ENCODE results near the gene DLG2. TPM values are rescaled to one million over a fixed set of nuclear protein-coding genes. Genes with fewer than 3 reads are reported as not detected.

The DLG2 gene
- total RNA-seq, 2 experiments from 2014 or later: 2.0 to 2.1 TPM

DNA sequence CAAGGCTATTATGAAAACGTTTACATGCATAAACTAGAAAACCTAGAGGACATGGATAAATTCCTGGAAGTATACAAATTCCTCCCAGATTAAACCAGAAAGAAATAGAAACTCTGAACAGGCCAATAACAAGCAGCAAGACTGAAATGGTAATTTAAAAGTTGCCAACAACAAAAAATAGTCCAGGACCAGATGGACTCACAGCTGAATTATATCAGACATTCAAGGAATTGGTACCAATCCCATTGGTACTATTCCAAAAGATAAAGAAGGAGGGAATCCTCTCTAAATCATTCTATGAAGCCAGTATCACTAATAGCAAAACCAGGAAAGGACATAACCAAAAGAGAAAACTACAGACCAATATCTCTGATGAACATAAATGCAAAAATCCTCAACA lies 236.0 kb downstream of the DLG2 start:
- H3K4me1 Mint-ChIP-seq (ENCODE audit: low read depth): no peaks in the 10 kb centered on the region
- intact Hi-C loops (cut with DNase I, micrococcal nuclease): no loop called here
- H3K4me3 Mint-ChIP-seq: no peak overlapping the region
- no peak overlapping the region for H3K27ac Mint-ChIP-seq
- no peak for DNase-seq
- Histone ChIP-seq H3K9me3 (ENCODE audit: control insufficient read depth in 1 of 2, insufficient read depth in 1 of 2, low read length in 2 of 2) (peaks cover 11 to 37% of the 10 kb centered on the region in 2 experiments), H3K27me3 (ENCODE audit: control insufficient read depth in 1 of 2, insufficient read depth in 2 of 2, low read length in 2 of 2) (no peaks in the 10 kb centered on the region), H3K4me1 (ENCODE audit: insufficient read depth, low read length) (no peaks in the 10 kb centered on the region), H3K36me3 (ENCODE audit: insufficient read depth, low read length) (no peaks in the 10 kb centered on the region), H3K27ac (ENCODE audit: low read depth in 1 of 2, low read length in 2 of 2) (no peak overlapping the region), H3K4me3 (ENCODE audit: low read length) (no peak overlapping the region)
- ChIA-PET CTCF (no interaction called here), POLR2A (no interaction called here)
- H3K9me3 Mint-ChIP-seq: peaks cover 29% of the 10 kb centered on the region
- no peak for ATAC-seq (ENCODE audit: poor library complexity)
- TF ChIP-seq, protein P1, sequence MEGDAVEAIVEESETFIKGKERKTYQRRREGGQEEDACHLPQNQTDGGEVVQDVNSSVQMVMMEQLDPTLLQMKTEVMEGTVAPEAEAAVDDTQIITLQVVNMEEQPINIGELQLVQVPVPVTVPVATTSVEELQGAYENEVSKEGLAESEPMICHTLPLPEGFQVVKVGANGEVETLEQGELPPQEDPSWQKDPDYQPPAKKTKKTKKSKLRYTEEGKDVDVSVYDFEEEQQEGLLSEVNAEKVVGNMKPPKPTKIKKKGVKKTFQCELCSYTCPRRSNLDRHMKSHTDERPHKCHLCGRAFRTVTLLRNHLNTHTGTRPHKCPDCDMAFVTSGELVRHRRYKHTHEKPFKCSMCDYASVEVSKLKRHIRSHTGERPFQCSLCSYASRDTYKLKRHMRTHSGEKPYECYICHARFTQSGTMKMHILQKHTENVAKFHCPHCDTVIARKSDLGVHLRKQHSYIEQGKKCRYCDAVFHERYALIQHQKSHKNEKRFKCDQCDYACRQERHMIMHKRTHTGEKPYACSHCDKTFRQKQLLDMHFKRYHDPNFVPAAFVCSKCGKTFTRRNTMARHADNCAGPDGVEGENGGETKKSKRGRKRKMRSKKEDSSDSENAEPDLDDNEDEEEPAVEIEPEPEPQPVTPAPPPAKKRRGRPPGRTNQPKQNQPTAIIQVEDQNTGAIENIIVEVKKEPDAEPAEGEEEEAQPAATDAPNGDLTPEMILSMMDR (IDR thresholded peaks at IDR 0.05): no peak
- H3K27me3 Mint-ChIP-seq: no peaks in the 10 kb centered on the region
- no peaks in the 10 kb centered on the region for H3K36me3 Mint-ChIP-seq (ENCODE audit: low read depth)

DNA sequence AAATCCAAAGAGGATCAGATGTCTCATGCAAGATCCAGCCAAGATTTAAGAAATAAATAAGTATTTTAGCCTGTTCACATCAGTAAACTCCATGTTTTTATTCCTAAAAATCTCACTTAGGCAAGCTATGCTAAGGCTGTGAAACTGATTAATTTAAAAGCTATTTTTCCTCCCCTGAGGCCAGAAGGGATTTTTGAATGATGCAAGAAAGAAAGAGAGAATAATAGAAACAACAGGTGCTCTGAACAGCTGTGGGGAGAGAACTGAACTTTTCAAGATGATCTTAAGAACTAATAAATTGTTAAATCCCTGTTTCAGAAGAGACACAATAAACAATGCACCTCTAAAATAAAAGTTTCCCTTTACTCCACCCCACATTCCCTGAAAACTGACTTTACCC lies 241.6 kb downstream of the DLG2 start:
- Histone ChIP-seq H3K27me3 (ENCODE audit: control insufficient read depth in 1 of 2, insufficient read depth in 2 of 2, low read length in 2 of 2) (no peaks in the 10 kb centered on the region), H3K36me3 (ENCODE audit: insufficient read depth, low read length) (no peaks in the 10 kb centered on the region), H3K4me3 (ENCODE audit: low read length) (no peak overlapping the region), H3K9me3 (ENCODE audit: control insufficient read depth in 1 of 2, insufficient read depth in 1 of 2, low read length in 2 of 2) (peaks cover 4 to 39% of the 10 kb centered on the region in 2 experiments), H3K27ac (ENCODE audit: low read depth in 1 of 2, low read length in 2 of 2) (no peak overlapping the region), H3K4me1 (ENCODE audit: insufficient read depth, low read length) (no peaks in the 10 kb centered on the region)
- intact Hi-C loops (cut with DNase I, micrococcal nuclease): no loop called here
- H3K36me3 Mint-ChIP-seq (ENCODE audit: low read depth): no peaks in the 10 kb centered on the region
- no peak for ATAC-seq (ENCODE audit: poor library complexity)
- CTCF ChIA-PET: no interaction called here
- peaks cover 11% of the 10 kb centered on the region for H3K9me3 Mint-ChIP-seq
- TF ChIP-seq, protein P1 (IDR thresholded peaks at IDR 0.05): no peak
- no peaks in the 10 kb centered on the region for H3K27me3 Mint-ChIP-seq
- no peak overlapping the region for H3K4me3 Mint-ChIP-seq
- no peaks in the 10 kb centered on the region for H3K4me1 Mint-ChIP-seq (ENCODE audit: low read depth)
- no peak overlapping the region for H3K27ac Mint-ChIP-seq
- no peak for DNase-seq
- POLR2A ChIA-PET: no interaction called here

DNA sequence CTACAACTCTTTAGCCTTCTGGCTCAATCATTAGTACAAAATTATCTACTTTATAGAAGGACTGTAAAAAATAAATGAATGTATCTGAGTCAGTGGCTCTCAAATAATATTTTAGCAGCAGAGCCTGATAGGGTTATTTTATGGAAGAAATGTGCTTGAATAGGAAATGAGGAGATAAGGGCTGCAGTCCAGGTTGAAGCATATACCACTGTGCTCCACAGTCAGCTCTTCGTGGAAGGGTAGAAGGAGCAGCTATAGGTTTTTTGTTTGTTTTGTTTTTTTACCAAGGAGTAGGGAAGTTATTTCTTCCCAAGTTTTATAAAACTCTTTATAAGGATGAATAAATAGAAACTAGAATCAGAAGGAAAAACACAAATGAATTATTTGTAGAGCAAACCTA lies 242.0 kb downstream of the DLG2 start:
- Mint-ChIP-seq H3K36me3 (ENCODE audit: low read depth) (no peaks in the 10 kb centered on the region), H3K4me1 (ENCODE audit: low read depth) (no peaks in the 10 kb centered on the region), H3K4me3 (no peak overlapping the region), H3K27ac (no peak overlapping the region), H3K27me3 (no peaks in the 10 kb centered on the region), H3K9me3 (peaks cover 11% of the 10 kb centered on the region)
- Histone ChIP-seq H3K9me3 (ENCODE audit: control insufficient read depth in 1 of 2, insufficient read depth in 1 of 2, low read length in 2 of 2) (peaks cover 7 to 38% of the 10 kb centered on the region in 2 experiments), H3K4me1 (ENCODE audit: insufficient read depth, low read length) (no peaks in the 10 kb centered on the region), H3K27me3 (ENCODE audit: control insufficient read depth in 1 of 2, insufficient read depth in 2 of 2, low read length in 2 of 2) (no peaks in the 10 kb centered on the region), H3K36me3 (ENCODE audit: insufficient read depth, low read length) (no peaks in the 10 kb centered on the region), H3K27ac (ENCODE audit: low read depth in 1 of 2, low read length in 2 of 2) (no peak overlapping the region), H3K4me3 (ENCODE audit: low read length) (no peak overlapping the region)
- ChIA-PET POLR2A (no interaction called here), CTCF (no interaction called here)
- TF ChIP-seq, protein P1 (IDR thresholded peaks at IDR 0.05): no peak
- DNase-seq (no peak), ATAC-seq (ENCODE audit: poor library complexity) (no peak)
- intact Hi-C loops (cut with DNase I, micrococcal nuclease): no loop called here
